AG04450 (cell line): ENCODE measurements around the gene ANKHD1. TPM values are rescaled to one million over a fixed set of nuclear protein-coding genes. Genes with fewer than 3 reads are reported as not detected.

Experiments
- CTCF ChIA-PET: fragments of 300-600, 350-600 bp; formaldehyde crosslinking; extraction: SDS; loops from one replicate; lab custom pipeline; 2022; ENCODE audit warnings: antibody characterized with exemption, inconsistent platforms; lab: Charles Lee
- POLR2A ChIA-PET: fragments of 350-600 bp; formaldehyde crosslinking; extraction: SDS; loops from one replicate; lab custom pipeline; 2021; ENCODE audit warnings: antibody characterized with exemption, inconsistent platforms; lab: Yijun Ruan, JAX
- DNase-seq: peaks from one replicate; pipeline ENCODE4 v3.0.0-alpha.2; 2011; ENCODE audit warnings: low read depth, low spot score
- H3K27ac ChIP-seq: one replicate; pipeline ENCODE4 v1.5.1; 2012; ENCODE audit warnings: low read depth, low read length, control low read depth
- H3K27me3 ChIP-seq: one replicate; pipeline ENCODE4 v1.6.0; 2012; ENCODE audit warnings: low read length; ENCODE audit not compliant: control insufficient read depth, insufficient read depth
- H3K4me3 ChIP-seq: 2 replicates; pipeline ENCODE4 v1.5.1; 2011; ENCODE audit warnings: mild to moderate bottlenecking, low read depth, low read length, control low read depth
- H3K9me3 ChIP-seq: 2 replicates; pipeline ENCODE4 v1.5.1; 2012; ENCODE audit warnings: low read length; ENCODE audit not compliant: control insufficient read depth, insufficient read depth
- CTCF ChIP-seq: IDR thresholded peaks from 2 replicates; pipeline ENCODE4 v1.5.1; 2011; ENCODE audit warnings: low read depth, low read length, control low read depth, inconsistent platforms
- polyA plus RNA-seq: library from polyadenylated mRNA; depleted of rRNA; stranded (reverse); fragments of >200 nt; gene quantifications from 2 replicates; pipeline ENCODE4 v1.2.3, GENCODE V29; 2011

Gene ANKHD1
- polyA plus RNA-seq, 1 experiment, result 56.6 TPM

- no peak for TF ChIP-seq CTCF
- POLR2A ChIA-PET, result interaction anchor here (0.7 kb wide), 1 partner anchor 140 kb away, joined by 4 read pairs; no protein-coding TSS in a partner anchor
- Histone ChIP-seq H3K4me3 (no peak overlapping the region), H3K27me3 (no peaks in the 10 kb centered on the region), H3K9me3 (no peaks in the 10 kb centered on the region), H3K27ac (no peak overlapping the region)
- DNase-seq, result no peak
- CTCF ChIA-PET, result interaction anchor here (3.6 kb wide), 1 partner anchor 19 kb away, joined by 14 read pairs; no protein-coding TSS in a partner anchor
These were observed 9.9 kb upstream of the ANKHD1 start for GRCh38 chr5:140391732-140392131.

GRCh38 chr5:140393738-140394137, 7.9 kb upstream of the ANKHD1 start:
- ChIA-PET CTCF (interaction anchor here (1.1 to 3.6 kb wide), 3 partner anchors 21 to 154 kb away, joined by 3 to 14 read pairs (median 5); no protein-coding TSS in a partner anchor), POLR2A (no interaction called here)
- Histone ChIP-seq H3K27ac (no peak overlapping the region), H3K9me3 (no peaks in the 10 kb centered on the region), H3K27me3 (no peaks in the 10 kb centered on the region), H3K4me3 (no peak overlapping the region)
- no peak for DNase-seq
- TF ChIP-seq CTCF, result no peak

DNA sequence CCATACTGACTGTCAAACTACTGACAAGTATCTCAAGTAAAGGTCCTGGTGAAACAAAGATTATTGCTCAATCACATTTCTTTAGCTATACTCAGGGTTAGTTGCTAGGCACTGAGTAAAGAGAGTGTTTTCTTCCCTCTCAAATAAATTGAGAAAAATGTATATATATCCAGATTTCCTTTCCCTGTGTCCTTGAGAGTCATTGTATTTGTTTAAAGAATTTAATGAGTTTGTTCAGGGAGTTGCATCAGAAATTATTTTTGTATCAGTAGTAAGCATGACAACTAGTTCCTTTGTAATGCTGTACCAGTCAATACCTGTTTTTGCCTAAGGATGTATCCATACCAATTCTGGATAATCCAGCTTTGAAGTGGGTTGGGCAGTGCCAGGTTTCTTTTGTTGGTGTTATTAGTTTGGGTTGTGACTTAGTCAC, 3.2 kb upstream of the ANKHD1 start:
- ChIA-PET POLR2A (no interaction called here), CTCF (no interaction called here)
- TF ChIP-seq CTCF, result no peak
- Histone ChIP-seq H3K27me3 (no peaks in the 10 kb centered on the region), H3K9me3 (no peaks in the 10 kb centered on the region; the same call in 1 of the 2 replicates), H3K4me3 (no peak overlapping the region), H3K27ac (no peak overlapping the region)
- no peak for DNase-seq

DNA sequence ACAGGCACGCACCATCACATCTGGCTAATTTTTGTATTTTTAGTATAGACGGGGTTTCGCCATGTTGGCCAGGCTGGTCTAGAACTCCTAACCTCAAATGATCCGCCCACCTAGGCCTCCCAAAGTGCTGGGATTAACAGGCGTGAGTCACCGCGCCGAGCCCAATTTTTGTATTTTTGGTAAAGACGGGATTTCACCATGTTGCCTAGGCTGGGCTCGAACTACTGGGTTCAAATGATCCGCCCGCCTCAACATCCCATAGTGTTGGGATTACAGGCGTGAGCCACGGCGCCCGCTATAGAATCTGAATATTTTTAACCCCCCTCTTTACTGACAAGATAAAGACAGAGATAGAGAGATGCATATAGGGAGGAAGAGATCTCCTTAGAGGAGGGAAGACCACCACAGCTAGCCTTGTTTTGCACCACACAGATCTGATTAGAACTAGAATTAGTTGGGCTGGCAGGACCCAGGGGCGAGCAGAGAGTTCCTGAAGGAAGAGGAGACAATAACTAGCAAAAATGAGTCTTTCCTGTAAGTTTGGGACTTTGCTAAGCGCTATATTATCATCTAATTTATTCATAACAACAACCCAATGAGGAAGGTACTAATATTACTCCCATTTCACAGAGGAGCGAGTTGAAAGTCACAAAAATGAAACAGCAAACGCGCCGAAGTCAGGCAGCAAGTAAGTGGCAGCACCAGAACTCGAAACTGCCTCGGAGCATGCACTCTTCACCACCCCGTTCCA, 1.5 kb upstream of the ANKHD1 start:
- POLR2A ChIA-PET, result interaction anchor here (1.0 to 1.4 kb wide), 2 partner anchors 247 to 311 kb away, joined by 4 to 5 read pairs; partner anchors contain the start of genes IK and NDUFA2
- no peaks in the 10 kb centered on the region; the same call in 1 of the 2 replicates for H3K9me3 ChIP-seq
- no peak for TF ChIP-seq CTCF
- no peaks in the 10 kb centered on the region for H3K27me3 ChIP-seq
- CTCF ChIA-PET, result interaction anchor here (0.7 to 1.4 kb wide), 4 partner anchors 39 to 225 kb away, joined by 3 to 4 read pairs (median 4); no protein-coding TSS in a partner anchor
- peak overlapping the region; percentile 98 for H3K4me3 ChIP-seq
- H3K27ac ChIP-seq, result peak overlapping the region; percentile 68
- DNase-seq, result no peak
